IMR-90 (cell line): Measurements from ENCODE around the gene ROMO1. TPM values are rescaled to one million over a fixed set of nuclear protein-coding genes. Genes with fewer than 3 reads are reported as not detected.

Experiments
- ATAC-seq: fragments of 200-7000 bp; cut with Tn5 transposase; 2 replicates; pipeline ENCODE4 v1.9.1; 2020; ENCODE audit warnings: low read depth, mild to moderate bottlenecking, moderate library complexity
- BruUV-seq: library from RNA; stranded (reverse); fragments of 400-500 nt; replicated peaks from 2 replicates; lab custom pipeline; 2021; lab: Mats Ljungman, UMichigan
- CTCF ChIA-PET: fragments of 300-600 bp; formaldehyde crosslinking; extraction: SDS; loops from one replicate; lab custom pipeline; 2021; ENCODE audit warnings: antibody characterized with exemption; lab: Yijun Ruan, JAX
- POLR2A ChIA-PET: fragments of 300-600 bp; sonication (Branson Sonifier 250); formaldehyde crosslinking; loops from one replicate; lab custom pipeline; 2022; ENCODE audit warnings: antibody characterized with exemption; ENCODE audit not compliant: unreplicated experiment; lab: Charles Lee
- DNase-seq: peaks from one replicate; pipeline ENCODE4 v3.0.0; 2013
- H2AFZ ChIP-seq: replicated peaks from 2 replicates; pipeline ENCODE3; 2013; ENCODE audit warnings: low read length, mild to moderate bottlenecking; ENCODE audit not compliant: poor library complexity
- H2AK5ac ChIP-seq: 2 replicates; pipeline ENCODE4 v1.6.1; 2013; ENCODE audit warnings: low read depth, low read length, inconsistent platforms
- H2AK9ac ChIP-seq: replicated peaks from 2 replicates; pipeline ENCODE3; 2013; ENCODE audit warnings: mild to moderate bottlenecking, low read depth, low read length, moderate library complexity; ENCODE audit not compliant: poor library complexity
- H2BK120ac ChIP-seq: 2 replicates; pipeline ENCODE4 v1.6.1; 2013; ENCODE audit warnings: low read depth, low read length, inconsistent platforms
- H2BK15ac ChIP-seq: 3 replicates; pipeline ENCODE4 v1.6.1; 2013; ENCODE audit warnings: low read depth, low read length, inconsistent platforms
- H2BK20ac ChIP-seq: 2 replicates; pipeline ENCODE4 v1.6.1; 2013; ENCODE audit warnings: low read depth, mild to moderate bottlenecking, inconsistent platforms, low read length, moderate library complexity
- H2BK5ac ChIP-seq: 2 replicates; pipeline ENCODE4 v1.6.1; 2013; ENCODE audit warnings: mild to moderate bottlenecking, low read depth, low read length, inconsistent platforms; ENCODE audit not compliant: poor library complexity, severe bottlenecking
- H3K14ac ChIP-seq: replicated peaks from 2 replicates; pipeline ENCODE4 v1.6.1; 2013; ENCODE audit warnings: low read depth, low read length, inconsistent platforms
- H3K18ac ChIP-seq: 2 replicates; pipeline ENCODE4 v1.6.1; 2013; ENCODE audit warnings: low read depth, low read length, control low read depth
- H3K23ac ChIP-seq: 2 replicates; pipeline ENCODE4 v1.6.1; 2013; ENCODE audit warnings: low read depth, low read length, inconsistent platforms
- H3K27ac ChIP-seq: 2 replicates; pipeline ENCODE4 v1.5.1; 2013; ENCODE audit warnings: mild to moderate bottlenecking, control low read depth, low read length; ENCODE audit not compliant: insufficient read depth
- H3K27me3 ChIP-seq: 2 replicates; pipeline ENCODE4 v1.6.1; 2013; ENCODE audit warnings: low read length; ENCODE audit not compliant: control insufficient read depth, insufficient read depth
- H3K36me3 ChIP-seq: 2 replicates; pipeline ENCODE4 v1.6.1; 2013; ENCODE audit warnings: low read length, mixed read lengths; ENCODE audit not compliant: control insufficient read depth, insufficient read depth
- H3K4ac ChIP-seq: 2 replicates; pipeline ENCODE4 v1.6.1; 2013; ENCODE audit warnings: low read depth, low read length, inconsistent platforms
- H3K4me1 ChIP-seq: 2 replicates; pipeline ENCODE4 v1.6.1; 2013; ENCODE audit warnings: low read length, mixed read lengths; ENCODE audit not compliant: control insufficient read depth, insufficient read depth
- H3K4me2 ChIP-seq: 2 replicates; pipeline ENCODE4 v1.6.1; 2013; ENCODE audit warnings: low read depth, mild to moderate bottlenecking, control low read depth, low read length, moderate library complexity
- H3K4me3 ChIP-seq: 2 replicates; pipeline ENCODE4 v1.5.1; 2013; ENCODE audit warnings: low read depth, mild to moderate bottlenecking, control low read depth, low read length, moderate library complexity; ENCODE audit not compliant: insufficient read depth
- H3K56ac ChIP-seq: 2 replicates; pipeline ENCODE4 v1.6.1; 2013; ENCODE audit warnings: low read length, inconsistent platforms; ENCODE audit not compliant: insufficient read depth; ENCODE audit errors: extremely low read depth
- H3K79me1 ChIP-seq, 2 experiments: 2 replicates each; pipeline ENCODE4 v1.6.1; 2013; ENCODE audit warnings: low read length in 2 of 2, inconsistent platforms in 1 of 2, low read depth in 1 of 2
- H3K9ac ChIP-seq: 2 replicates; pipeline ENCODE4 v1.6.1; 2013; ENCODE audit warnings: low read depth, low read length, control low read depth
- H3K9me1 ChIP-seq: 2 replicates; pipeline ENCODE4 v1.6.1; 2013; ENCODE audit warnings: low read length, inconsistent platforms; ENCODE audit not compliant: insufficient read depth
- H3K9me3 ChIP-seq: 2 replicates; pipeline ENCODE4 v1.6.1; 2013; ENCODE audit warnings: low read length; ENCODE audit not compliant: control insufficient read depth, insufficient read depth
- H4K20me1 ChIP-seq: 2 replicates; pipeline ENCODE4 v1.6.1; 2013; ENCODE audit warnings: low read length, inconsistent platforms; ENCODE audit not compliant: insufficient read depth
- H4K5ac ChIP-seq: 2 replicates; pipeline ENCODE4 v1.6.1; 2013; ENCODE audit warnings: mild to moderate bottlenecking, low read depth, low read length, control low read depth
- H4K8ac ChIP-seq, 2 experiments: 2 replicates each; pipeline ENCODE4 v1.6.1; 2013; ENCODE audit warnings: low read depth in 2 of 2, low read length in 2 of 2, control low read depth in 1 of 2, inconsistent platforms in 1 of 2
- H4K91ac ChIP-seq: 2 replicates; pipeline ENCODE4 v1.6.1; 2013; ENCODE audit warnings: low read depth, low read length, inconsistent platforms; ENCODE audit not compliant: insufficient read depth
- CHD1 ChIP-seq: IDR thresholded peaks from 2 replicates; pipeline ENCODE4 v1.6.1; 2012; ENCODE audit warnings: low read depth, low read length, improper control_type of control experiment
- MXI1 ChIP-seq: IDR thresholded peaks from 2 replicates; pipeline ENCODE4 v1.6.1; 2012; ENCODE audit warnings: low read depth, mild to moderate bottlenecking, low read length, moderate library complexity, borderline replicate concordance
- POLR2A ChIP-seq: IDR thresholded peaks from 2 replicates; pipeline ENCODE4 v1.6.1; 2012; ENCODE audit warnings: mild to moderate bottlenecking, low read depth, low read length
- SMC3 ChIP-seq: fragments of 150-350 bp; IDR thresholded peaks from 2 replicates; pipeline ENCODE4 v1.6.1; 2016; ENCODE audit warnings: low read depth, mild to moderate bottlenecking, antibody characterized with exemption, low read length, moderate library complexity
- WGBS, 2 experiments: methylation state at CpG; one replicate each; pipeline versions ENCODE4 v1.1.5 to v1.1.7; 2013; ENCODE audit warnings: missing lambda C conversion rate in 2 of 2; ENCODE audit not compliant: insufficient read length in 1 of 2; ENCODE audit errors: extremely low coverage in 2 of 2; 5-methylcytosine and 5-hydroxymethylcytosine counted together
- dilution Hi-C: fragments of 300-500 bp; cut with HindIII; formaldehyde crosslinking; loops from one replicate; pipeline ENCODE4 v1.14.3; 2018; ENCODE audit warnings: low sequenced_read_pairs; ENCODE audit not compliant: unreplicated experiment
- in situ Hi-C: fragments of 300-500 bp; cut with MboI; formaldehyde crosslinking; loops from 3 replicates; pipeline ENCODE4 v1.14.3; 2019; ENCODE audit warnings: low sequenced_read_pairs, inconsistent platforms, mixed read lengths
- intact Hi-C: fragments of 100-400 bp; cut with micrococcal nuclease; formaldehyde crosslinking; loops from 2 replicates; pipeline ENCODE4 v1.10.0; 2022
- polyA plus RNA-seq, 3 experiments: library from polyadenylated mRNA; depleted of rRNA; stranded (reverse); fragments of >200 nt; gene quantifications; 2 replicates each; pipeline ENCODE4 v1.2.3, GENCODE V29; 2012; ENCODE audit warnings: low replicate concordance in 1 of 3
- total RNA-seq: library from RNA; depleted of rRNA; stranded (reverse); fragments of >200 nt; gene quantifications from 2 replicates; pipeline ENCODE4 v1.2.3, GENCODE V29; 2012

The ROMO1 gene
- total and polyA plus RNA-seq, 2 of the 4 experiments (the other 2 are of a cell fraction): 223 to 555 TPM

GRCh38 chr20:35663516-35664465 lies 35.4 kb upstream of the ROMO1 start:
- ATAC-seq (peak; percentile 15), DNase-seq (peak; percentile 19)
- H4K8ac ChIP-seq: peak overlapping the region; percentile 76 to 94; a peak in 3 of 4 replicates
- H4K91ac ChIP-seq: peak overlapping the region; percentile 98
- H4K20me1 ChIP-seq: peaks cover 57% of the 10 kb centered on the region
- H2BK15ac ChIP-seq: no peak overlapping the region
- intact Hi-C loops: loop anchor here (2.0 to 10.0 kb wide), 3 partner anchors 79 to 151 kb away; partner anchors contain the start of gene RBM39
- no peaks in the 10 kb centered on the region for H3K9me3 ChIP-seq
- H2AFZ ChIP-seq: peak overlapping the region; percentile 96
- H3K4me3 ChIP-seq: peak overlapping the region; percentile 86
- peak overlapping the region; percentile 94 for H3K56ac ChIP-seq
- peak overlapping the region; percentile 99 for H2AK9ac ChIP-seq
- no peak overlapping the region for H2BK20ac ChIP-seq
- peak; percentile 9; the same call in 1 of the 2 replicates for TF ChIP-seq POLR2A
- TF ChIP-seq SMC3: no peak
- TF ChIP-seq CHD1: no peak
- peak; percentile 57; the same call in 1 of the 2 replicates for TF ChIP-seq MXI1
- peak overlapping the region; percentile 100 for H2AK5ac ChIP-seq
- ChIA-PET CTCF (no interaction called here), POLR2A (interaction anchor here (0.5 to 0.7 kb wide), 2 partner anchors 83 to 178 kb away, joined by 3 to 7 read pairs; no protein-coding TSS in a partner anchor)
- no peaks in the 10 kb centered on the region for H3K27me3 ChIP-seq
- H3K36me3 ChIP-seq: no peaks in the 10 kb centered on the region
- H3K23ac ChIP-seq: peak overlapping the region; percentile 98
- H3K4ac ChIP-seq: peak overlapping the region; percentile 98
- peak overlapping the region; percentile 94 for H3K27ac ChIP-seq
- peak overlapping the region; percentile 98 for H3K14ac ChIP-seq
- peak overlapping the region; percentile 98 for H3K4me2 ChIP-seq
- H3K79me1 ChIP-seq: peaks cover 0 to 28% of the 10 kb centered on the region in 2 experiments; a peak in 3 of 4 replicates
- no TSS peak for BruUV-seq
- in situ Hi-C loops: no loop called here
- H2BK5ac ChIP-seq: peak overlapping the region; percentile 90
- 0 out of 2 replicates have a peak overlapping the region, but pooled peaks have one; percentile 26 for H2BK120ac ChIP-seq
- WGBS, 2 experiments: 0% methylated on average over 13 of the region's 28 CpGs; no CpG with 5 or more reads in 1 of the 2 experiments
- H3K9me1 ChIP-seq: peaks cover 3% of the 10 kb centered on the region; the same call in 1 of the 2 replicates
- dilution Hi-C loops: no loop called here
- H3K9ac ChIP-seq: peak overlapping the region; percentile 96
- peak overlapping the region; percentile 90 for H4K5ac ChIP-seq
- H3K4me1 ChIP-seq: peaks cover 2% of the 10 kb centered on the region
- peak overlapping the region; percentile 81 for H3K18ac ChIP-seq
